Psoas muscle (tissue), 8 donors: ENCODE measurements around the gene MPP3. TPM values are rescaled to one million over a fixed set of nuclear protein-coding genes. Genes with fewer than 3 reads are reported as not detected.

Experiments
- ATAC-seq, 4 donors: fragments of 200-7000 bp; cut with Tn5 transposase; one replicate each; pipeline ENCODE4 v1.9.1; 2020; ENCODE audit warnings: moderate library complexity in 3 of 4, mild to moderate bottlenecking in 2 of 4
- DNase-seq, 2 donors: peaks; one replicate each; pipeline ENCODE4 v3.0.0-alpha.2; 2020
- H3K27ac ChIP-seq: fragments of 200-600 bp; one replicate; pipeline ENCODE4 v1.8.0; 2022
- H3K27me3 ChIP-seq, 3 donors: fragments of 200-600 bp in 1 of 3; one replicate each; pipeline versions ENCODE4 v1.6.1 to v1.8.0; 2013 to 2022; ENCODE audit warnings: low read length in 2 of 3, mild to moderate bottlenecking in 2 of 3, moderate library complexity in 1 of 3; ENCODE audit not compliant: insufficient read depth in 3 of 3
- H3K36me3 ChIP-seq, 2 donors: fragments of 200-600 bp in 1 of 2; one replicate each; pipeline versions ENCODE4 v1.6.1 to v1.8.0; 2013 to 2022; ENCODE audit warnings: low read depth in 1 of 2, mild to moderate bottlenecking in 1 of 2, moderate library complexity in 1 of 2; ENCODE audit not compliant: insufficient read depth in 1 of 2
- H3K4me1 ChIP-seq: fragments of 200-600 bp; one replicate; pipeline ENCODE4 v1.8.0; 2022
- H3K4me3 ChIP-seq: fragments of 200-600 bp; one replicate; pipeline ENCODE4 v1.8.0; 2022; ENCODE audit warnings: mild to moderate bottlenecking
- H3K9me3 ChIP-seq: fragments of 200-600 bp; one replicate; pipeline ENCODE4 v1.8.0; 2022
- CTCF ChIP-seq: fragments of 200-600 bp; IDR thresholded peaks from one replicate; pipeline ENCODE4 v1.8.0; 2022; ENCODE audit warnings: antibody characterized with exemption
- WGBS, 3 donors: extraction: QIAGEN DNeasy Blood & Tissue Kit; methylation state at CpG; one replicate each; pipeline versions ENCODE4 v1.1.6 to v1.1.7; 2013; 5-methylcytosine and 5-hydroxymethylcytosine counted together
- intact Hi-C, 2 donors: fragments of 100-400 bp; cut with DNase I; formaldehyde crosslinking; loops; one replicate each; pipeline versions ENCODE4 v1.11.0 to v1.14.2; 2022
- polyA plus RNA-seq, 3 donors: library from polyadenylated mRNA; stranded (reverse); fragments of 200-250 nt; gene quantifications; one replicate each; pipeline ENCODE4 v1.2.3, GENCODE V29; 2013
- total RNA-seq, 4 donors: library from RNA; stranded (reverse); fragmentation: NEBNext Ultra II Directional in 2 of 4; extraction: Animal tissue kit (Norgen Biotek cat#: 25700) in 2 of 4; gene quantifications; one replicate each; pipeline versions ENCODE4 v1.2.1 to v1.2.4, GENCODE V29; 2021 to 2023
- donor health status: healthy with polysubstance abuse.
- donor health status: DM: no; HTN: no; CAD: no; lungs with moderate emphysema.
- donor health status: Bipolar disorder and iron deficiency.
- donor health status: healthy.
- donor health status: DM: yes; HTN: yes; CAD: no.
- donor health status: DM: no; HTN: no; CAD: no.
- donor health status: DM: no; HTN: no; CAD: no.
- donor health status: DM: yes; HTN: yes; CAD: no.

The MPP3 gene
- total and polyA plus RNA-seq, 7 donors, result 1.0 to 2.0 (median 1.5) TPM

- 54 to 65% (median 56%) methylated on average over 7 of the region's 7 CpGs for WGBS, 3 donors
- Histone ChIP-seq H3K4me3 (no peak overlapping the region), H3K36me3 (peaks cover 9 to 65% of the 10 kb centered on the region in 2 donors), H3K9me3 (no peaks in the 10 kb centered on the region), H3K27me3 (no peaks in the 10 kb centered on the region), H3K27ac (peak overlapping the region; percentile 1), H3K4me1 (peaks cover 29% of the 10 kb centered on the region)
- intact Hi-C loops, result no loop called here
- ATAC-seq (peak in 2 of 4 donors; percentile 28 to 30), DNase-seq (peak in 1 of 2 donors; percentile 64)
- peak; percentile 69 for TF ChIP-seq CTCF
These were observed 66.4 kb downstream of the MPP3 start for GRCh38 chr17:43766413-43767052.

- peak; percentile 92 to 95 (median 94) for ATAC-seq
- intact Hi-C loops, result loop anchor here (1.0 to 5.0 kb wide), 2 partner anchors 66 to 183 kb away; no protein-coding TSS in a partner anchor
- 2 to 7% (median 6%) methylated on average over 10 of the region's 10 CpGs for WGBS, 3 donors
These were observed 72.6 kb downstream of the MPP3 start for GRCh38 chr17:43760254-43760852.

GRCh38 chr17:43759836-43760235 lies 73.1 kb downstream of the MPP3 start:
- DNase-seq (no peak), ATAC-seq (no peak)
- Histone ChIP-seq H3K36me3 (peaks cover 0 to 3% of the 10 kb centered on the region in 2 donors), H3K4me3 (no peak overlapping the region), H3K9me3 (no peaks in the 10 kb centered on the region), H3K27me3 (peaks cover 0 to 32% (median 21%) of the 10 kb centered on the region in 3 donors), H3K4me1 (peaks cover 11% of the 10 kb centered on the region), H3K27ac (no peak overlapping the region)
- 42 to 46% (median 45%) methylated on average over 7 of the region's 7 CpGs for WGBS, 3 donors
- intact Hi-C loops, result loop anchor here (1.0 to 5.0 kb wide), 2 partner anchors 66 to 183 kb away; no protein-coding TSS in a partner anchor
- no peak for TF ChIP-seq CTCF

More at GRCh38 chr17:43760254-43760852, 72.6 kb downstream of the MPP3 start:
- Histone ChIP-seq H3K4me3 (no peak overlapping the region), H3K27ac (no peak overlapping the region), H3K9me3 (no peaks in the 10 kb centered on the region), H3K27me3 (peaks cover 0 to 27% (median 16%) of the 10 kb centered on the region in 3 donors), H3K4me1 (peaks cover 6% of the 10 kb centered on the region), H3K36me3 (peaks cover 0 to 8% of the 10 kb centered on the region in 2 donors)
- peak; percentile 98 for TF ChIP-seq CTCF
- peak; percentile 91 to 94 for DNase-seq

GRCh38 chr17:43758497-43759174 lies 74.3 kb downstream of the MPP3 start, which contains the start of gene SOST:
TSS of gene SOST (minus strand) at chr17:43758791. CDS start at chr17:43758741, 50 bp downstream.
- 74 to 78% (median 77%) methylated on average over 24 of the region's 24 CpGs for WGBS, 3 donors
- ATAC-seq (no peak), DNase-seq (no peak)
- Histone ChIP-seq H3K4me1 (peaks cover 13% of the 10 kb centered on the region), H3K36me3 (no peaks in the 10 kb centered on the region), H3K4me3 (no peak within 1 kb of the TSS), H3K27ac (no peak within 1 kb of the TSS), H3K27me3 (peaks cover 0 to 34% (median 22%) of the 10 kb centered on the region in 3 donors), H3K9me3 (no peaks in the 10 kb centered on the region)
- intact Hi-C loops, result loop anchor here in 1 of 2 donors (5.0 kb wide), 1 partner anchor 181 kb away; no protein-coding TSS in a partner anchor
- no peak for TF ChIP-seq CTCF
